ENCODE measurements around the gene DLG5. TPM values are rescaled to one million over a fixed set of nuclear protein-coding genes. Genes with fewer than 3 reads are reported as not detected.

Gene DLG5
- total RNA-seq, 1 donor from 2014 or later, result 1.1 TPM

GRCh38 chr10:77873536-77874380 is 52.8 kb downstream of the DLG5 start:
- ATAC-seq (ENCODE audit: low read depth) (peak; percentile 79), DNase-seq (peak; percentile 46)
- Mint-ChIP-seq H3K9me3 (no peaks in the 10 kb centered on the region), H3K4me1 (peaks cover 38% of the 10 kb centered on the region), H3K36me3 (ENCODE audit: low read depth) (no peaks in the 10 kb centered on the region), H3K27ac (peak overlapping the region; percentile 82), H3K27me3 (no peaks in the 10 kb centered on the region), H3K4me3 (peak overlapping the region; percentile 49)
- no peak for TF ChIP-seq CTCF (IDR thresholded peaks at IDR 0.05)
- ChIA-PET POLR2A (interaction anchor here (0.6 to 1.1 kb wide), 2 partner anchors 135 to 155 kb away, joined by 4 to 5 read pairs; partner anchors contain the start of gene POLR3A), CTCF (interaction anchor here (0.9 to 1.5 kb wide), 3 partner anchors 23 to 156 kb away, joined by 3 to 5 read pairs (median 3); partner anchors contain the start of gene POLR3A)
- intact Hi-C loops (cut with micrococcal nuclease), result loop anchor here (1.0 to 10.0 kb wide), 3 partner anchors 160 to 1471 kb away; partner anchors contain the start of genes PPIF and RPS24

- H3K4me3 Mint-ChIP-seq, result no peak overlapping the region
- no peak for TF ChIP-seq CTCF (IDR thresholded peaks at IDR 0.05)
- CTCF ChIA-PET, result interaction anchor here (0.9 to 1.5 kb wide), 3 partner anchors 22 to 157 kb away, joined by 3 to 5 read pairs (median 3); partner anchors contain the start of gene POLR3A
- intact Hi-C loops (cut with micrococcal nuclease), result loop anchor here (10.0 kb wide), 2 partner anchors 1372 to 1472 kb away; partner anchors contain the start of gene PPIF
- ATAC-seq (ENCODE audit: low read depth), result no peak
- no peaks in the 10 kb centered on the region for H3K36me3 Mint-ChIP-seq (ENCODE audit: low read depth)
- POLR2A ChIA-PET, result interaction anchor here (0.6 to 1.1 kb wide), 2 partner anchors 136 to 156 kb away, joined by 4 to 5 read pairs; partner anchors contain the start of gene POLR3A
- peak overlapping the region; percentile 82 for H3K27ac Mint-ChIP-seq
- no peaks in the 10 kb centered on the region for H3K9me3 Mint-ChIP-seq
- no peaks in the 10 kb centered on the region for H3K27me3 Mint-ChIP-seq
- DNase-seq, result no peak
- peaks cover 31% of the 10 kb centered on the region for H3K4me1 Mint-ChIP-seq
These were observed 53.5 kb downstream of the DLG5 start for GRCh38 chr10:77872947-77873535.

- H3K4me1 Mint-ChIP-seq, result peaks cover 24% of the 10 kb centered on the region
- no peaks in the 10 kb centered on the region for H3K27me3 Mint-ChIP-seq
- no peak overlapping the region for H3K4me3 Mint-ChIP-seq
- no peak for DNase-seq
- CTCF ChIA-PET, result interaction anchor here (1.5 kb wide), 1 partner anchor 21 kb away, joined by 3 read pairs; no protein-coding TSS in a partner anchor
- TF ChIP-seq CTCF (IDR thresholded peaks at IDR 0.05), result no peak
- intact Hi-C loops (cut with micrococcal nuclease), result loop anchor here (10.0 kb wide), 2 partner anchors 1372 to 1472 kb away; partner anchors contain the start of gene PPIF
- ATAC-seq (ENCODE audit: low read depth), result no peak
- H3K9me3 Mint-ChIP-seq, result no peaks in the 10 kb centered on the region
- POLR2A ChIA-PET, result no interaction called here
- no peak overlapping the region for H3K27ac Mint-ChIP-seq
- H3K36me3 Mint-ChIP-seq (ENCODE audit: low read depth), result no peaks in the 10 kb centered on the region
These were observed 54.2 kb downstream of the DLG5 start for GRCh38 chr10:77872151-77872946.

GRCh38 chr10:77869626-77870420 is 56.7 kb downstream of the DLG5 start:
- intact Hi-C loops (cut with micrococcal nuclease), result loop anchor here (10.0 kb wide), 2 partner anchors 1375 to 1475 kb away; partner anchors contain the start of gene PPIF
- H3K27ac Mint-ChIP-seq, result no peak overlapping the region

More at GRCh38 chr10:77869626-77870420, 56.7 kb downstream of the DLG5 start:
- H3K36me3 Mint-ChIP-seq (ENCODE audit: low read depth), result no peaks in the 10 kb centered on the region
- H3K4me3 Mint-ChIP-seq, result no peak overlapping the region
- ChIA-PET CTCF (interaction anchor here (1.0 kb wide), 1 partner anchor 23 kb away, joined by 4 read pairs; no protein-coding TSS in a partner anchor), POLR2A (no interaction called here)
- H3K27me3 Mint-ChIP-seq, result no peaks in the 10 kb centered on the region
- ATAC-seq (ENCODE audit: low read depth), result no peak
- TF ChIP-seq CTCF (IDR thresholded peaks at IDR 0.05), result no peak
- no peaks in the 10 kb centered on the region for H3K9me3 Mint-ChIP-seq
- H3K4me1 Mint-ChIP-seq, result peaks cover 20% of the 10 kb centered on the region
- DNase-seq, result no peak

Data from activated B cell treated with CpG ODN at 0.5 μM for 24 hours (primary cell).